ENCODE measurements around the gene EIF4B. TPM values are rescaled to one million over a fixed set of nuclear protein-coding genes. Genes with fewer than 3 reads are reported as not detected.

Gene EIF4B
- total and polyA plus RNA-seq, 2 of the 8 experiments (the other 6 are each of a cell fraction or from before 2014, with no cell fraction given), result 269 to 816 TPM

DNA sequence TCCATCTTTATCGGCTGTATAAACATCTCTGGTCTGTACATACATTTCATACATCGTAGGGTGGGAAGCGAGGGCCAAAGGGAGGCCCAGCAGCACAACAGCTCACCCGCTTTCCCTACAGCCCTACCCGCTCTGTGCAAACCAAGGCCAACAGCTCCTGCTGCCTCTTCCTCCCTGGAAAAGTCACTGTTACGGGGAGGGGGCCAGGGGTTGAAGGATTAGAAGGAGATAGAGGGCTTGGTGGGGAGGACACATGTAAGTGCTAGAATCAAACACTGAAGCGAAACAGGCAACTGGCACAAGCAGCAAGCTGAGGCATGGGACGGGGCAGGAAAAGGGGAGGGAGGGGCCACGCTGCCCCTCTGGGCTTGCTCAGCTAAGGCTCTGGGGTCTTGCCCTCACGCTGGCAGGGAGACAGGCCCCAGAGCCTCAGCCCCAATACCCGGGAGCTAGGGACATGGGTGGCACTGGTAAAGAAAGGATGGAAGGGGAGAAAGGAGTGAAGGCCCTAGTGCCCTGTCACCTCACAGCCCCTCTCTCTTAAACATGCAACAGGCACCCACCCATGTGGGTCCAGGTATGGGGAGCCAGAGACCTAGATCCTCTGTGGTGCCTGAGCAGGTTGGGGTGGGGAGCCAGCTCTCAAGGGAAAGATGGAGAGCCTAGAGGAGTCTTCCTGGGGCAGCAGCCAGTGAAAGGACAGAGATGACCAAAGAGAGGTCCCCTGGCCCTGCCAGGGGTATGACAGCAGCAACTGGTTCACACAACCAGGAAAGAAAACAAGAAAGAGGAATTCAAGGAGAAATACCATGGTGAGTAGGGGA lies 58.6 kb downstream of the EIF4B start:
- peaks cover 0 to 2% (median under 1%) of the 10 kb centered on the region in 4 experiments; a peak in 3 of 7 replicates for H3K27me3 ChIP-seq (replicated peaks in 1 of 4; ENCODE audit: control insufficient read depth in 3 of 4, extremely low read depth in 1 of 4, insufficient read depth in 3 of 4, low read length in 3 of 4)
- CTCF ChIA-PET (ENCODE audit: partially characterized antibody), result interaction anchor here (0.5 to 22.4 kb wide), 22 partner anchors 15 to 1060 kb away, joined by 3 to 531 read pairs (median 4); partner anchors contain the start of genes CSAD, ESPL1, IGFBP6 and SOAT2
- no peak overlapping the region for H2BK5ac ChIP-seq (ENCODE audit: low read depth, low read length)
- H3K9me3 ChIP-seq (ENCODE audit: insufficient read depth in 2 of 2, low read depth in 1 of 2, low read length in 1 of 2), result no peaks in the 10 kb centered on the region
- no peak overlapping the region for H2AK5ac ChIP-seq (ENCODE audit: low read depth, low read length)
- H3K4me2 ChIP-seq (ENCODE audit: insufficient read depth in 1 of 2, low read depth in 2 of 2, low read length in 2 of 2), result no peak overlapping the region
- no peak overlapping the region for H2BK20ac ChIP-seq (ENCODE audit: low read length)
- H4K8ac ChIP-seq (ENCODE audit: extremely low read depth, insufficient read depth, low read length), result no peak overlapping the region
- no peak overlapping the region for H3K4me3 ChIP-seq (ENCODE audit: extremely low read depth in 1 of 4, insufficient read depth in 2 of 4, low read depth in 3 of 4, low read length in 4 of 4)
- DNase-seq (ENCODE audit: low read depth in 1 of 2, low spot score in 2 of 2) (no peak), FAIRE-seq (no peak)
- H2BK12ac ChIP-seq (ENCODE audit: low read depth, low read length), result no peak overlapping the region
- no peak overlapping the region for H4K91ac ChIP-seq (replicated peaks; ENCODE audit: insufficient read length, low read length)
- no peaks in the 10 kb centered on the region for H3K23me2 ChIP-seq (ENCODE audit: low read depth, low read length)
- H4K5ac ChIP-seq (ENCODE audit: insufficient read length, low read depth, low read length), result no peak overlapping the region
- H3K36me3 ChIP-seq (ENCODE audit: control insufficient read depth in 2 of 4, insufficient read depth in 4 of 4, low read length in 3 of 4), result no peaks in the 10 kb centered on the region
- no peak overlapping the region for H3K23ac ChIP-seq (ENCODE audit: insufficient read length)
- no peak overlapping the region for H2BK15ac ChIP-seq (ENCODE audit: low read length)
- no peak overlapping the region for H2AFZ ChIP-seq (ENCODE audit: low read length)
- H3K79me2 ChIP-seq (ENCODE audit: control insufficient read depth in 1 of 2, insufficient read depth in 2 of 2, low read length in 2 of 2), result no peaks in the 10 kb centered on the region
- H3K79me1 ChIP-seq (ENCODE audit: low read depth, low read length), result no peaks in the 10 kb centered on the region
- 88% methylated on average over 9 of the region's 11 CpGs; no CpG with 5 or more reads in 1 of the 2 experiments for WGBS, 2 experiments (ENCODE audit: extremely low coverage in 1 of 2, insufficient coverage in 1 of 2, insufficient read length in 1 of 2, insufficient replicate concordance in 2 of 2, low coverage in 1 of 2, low lambda C conversion rate in 2 of 2, missing lambda C conversion rate in 1 of 2)
- peaks cover 0 to 2% of the 10 kb centered on the region in 2 experiments for H4K20me1 ChIP-seq (replicated peaks in 1 of 2; ENCODE audit: control insufficient read depth in 1 of 2, insufficient read depth in 2 of 2, low read length in 2 of 2)
- H3K56ac ChIP-seq (replicated peaks; ENCODE audit: insufficient read length, low read depth, low read length), result no peak overlapping the region
- peaks cover 4 to 19% (median 5%) of the 10 kb centered on the region in 4 experiments for H3K4me1 ChIP-seq (replicated peaks in 1 of 4; ENCODE audit: control insufficient read depth in 3 of 4, insufficient read depth in 4 of 4, low read length in 3 of 4)
- no peak overlapping the region for H3K14ac ChIP-seq (ENCODE audit: insufficient read length)
- no peak overlapping the region for H3K4ac ChIP-seq (replicated peaks; ENCODE audit: insufficient read length, low read depth, low read length)
- H3K27ac ChIP-seq (ENCODE audit: low read depth, low read length), result no peak overlapping the region
- POLR2A ChIA-PET (ENCODE audit: partially characterized antibody), result interaction anchor here (0.8 to 2.8 kb wide), 10 partner anchors 10 to 94 kb away, joined by 3 to 16 read pairs (median 4); partner anchors contain the start of genes IGFBP6, SPRYD3 and TNS2
- no peak overlapping the region for H3K18ac ChIP-seq (ENCODE audit: extremely low read depth, low read length)
- H3K9ac ChIP-seq (replicated peaks in 1 of 4; ENCODE audit: extremely low read depth in 1 of 4, low read depth in 3 of 4, low read length in 3 of 4), result no peak overlapping the region
- no peak overlapping the region for H2BK120ac ChIP-seq (replicated peaks; ENCODE audit: low read depth, low read length)
- no peak for TF ChIP-seq BACH1 (IDR thresholded peaks at IDR 0.05; ENCODE audit: low read length)
- TF ChIP-seq POLR2AphosphoS5 (IDR thresholded peaks at IDR 0.05; ENCODE audit: low read depth, low read length), result no peak
- TF ChIP-seq SRF (IDR thresholded peaks at IDR 0.05; ENCODE audit: low read depth, low read length), result no peak
- no peak for TF ChIP-seq CBX8 (IDR thresholded peaks at IDR 0.05; ENCODE audit: borderline replicate concordance, low read depth, low read length)
- TF ChIP-seq, protein P1, sequence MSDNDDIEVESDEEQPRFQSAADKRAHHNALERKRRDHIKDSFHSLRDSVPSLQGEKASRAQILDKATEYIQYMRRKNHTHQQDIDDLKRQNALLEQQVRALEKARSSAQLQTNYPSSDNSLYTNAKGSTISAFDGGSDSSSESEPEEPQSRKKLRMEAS (IDR thresholded peaks at IDR 0.05), result no peak
- TF ChIP-seq CHD2 (IDR thresholded peaks at IDR 0.05; ENCODE audit: low read length), result no peak
- no peak for TF ChIP-seq TCF12 (IDR thresholded peaks at IDR 0.05; ENCODE audit: low read depth, low read length)
- TF ChIP-seq KDM1A (IDR thresholded peaks at IDR 0.05; ENCODE audit: borderline replicate concordance, low read length), result no peak
- TF ChIP-seq KDM5A (IDR thresholded peaks at IDR 0.05; ENCODE audit: low read length), result no peak
- no peak for TF ChIP-seq SAP30 (IDR thresholded peaks at IDR 0.05; ENCODE audit: insufficient read depth, insufficient replicate concordance, low read length)
- no peak for TF ChIP-seq GABPA (IDR thresholded peaks at IDR 0.05; ENCODE audit: borderline replicate concordance, insufficient read depth, low read length)
- no peak for TF ChIP-seq CREB1 (IDR thresholded peaks at IDR 0.05)
- no peak for TF ChIP-seq SUZ12 (IDR thresholded peaks at IDR 0.05; ENCODE audit: low read length)
